ENCODE measurements around the gene LRP1B.

Gene LRP1B

DNA sequence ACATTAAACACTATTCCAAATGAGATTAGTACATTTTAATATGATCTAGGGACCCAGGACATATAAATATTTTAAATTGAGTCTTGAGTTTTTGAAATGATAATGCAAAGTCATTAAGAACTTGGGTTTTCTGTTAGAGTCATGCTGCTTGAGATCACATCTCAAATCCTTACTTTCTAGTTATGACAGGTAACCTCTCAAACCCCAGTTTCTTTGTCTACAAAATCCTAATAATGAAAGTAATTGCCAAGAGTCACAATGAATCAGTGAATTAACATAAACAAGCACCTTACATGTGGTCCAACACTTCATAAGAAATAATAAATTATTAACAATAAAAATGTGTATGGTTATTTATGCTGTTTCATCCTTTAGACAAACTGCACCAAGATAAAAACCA lies 607.6 kb downstream of the LRP1B start:
- no peak for DNase-seq
- in situ Hi-C loops (cut with HindIII; ENCODE audit: low pct_ligation_motif_present, low pct_unique_long_range_greater_than_20kb, low sequenced_read_pairs), result no loop called here

DNA sequence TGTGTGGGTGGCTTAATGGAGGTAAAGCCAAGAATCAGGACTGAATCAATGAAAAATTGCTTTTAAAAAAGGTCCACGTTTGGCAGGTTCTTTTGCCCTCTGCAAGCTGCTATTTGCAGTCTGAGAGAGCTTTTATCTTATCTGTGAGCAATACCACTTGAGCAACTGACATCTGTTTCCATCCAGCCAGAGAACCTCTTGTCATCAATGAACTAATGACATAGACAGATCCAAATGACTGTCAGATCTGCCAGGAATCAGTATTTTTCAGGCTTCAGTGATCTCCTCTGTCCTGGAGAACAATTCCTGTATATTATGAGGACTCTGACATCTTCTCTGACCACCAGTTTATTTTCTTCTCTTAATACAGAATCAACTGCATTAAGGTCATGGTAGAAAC lies 608.1 kb downstream of the LRP1B start:
- no peak for DNase-seq
- in situ Hi-C loops (cut with HindIII; ENCODE audit: low pct_ligation_motif_present, low pct_unique_long_range_greater_than_20kb, low sequenced_read_pairs), result no loop called here

DNA sequence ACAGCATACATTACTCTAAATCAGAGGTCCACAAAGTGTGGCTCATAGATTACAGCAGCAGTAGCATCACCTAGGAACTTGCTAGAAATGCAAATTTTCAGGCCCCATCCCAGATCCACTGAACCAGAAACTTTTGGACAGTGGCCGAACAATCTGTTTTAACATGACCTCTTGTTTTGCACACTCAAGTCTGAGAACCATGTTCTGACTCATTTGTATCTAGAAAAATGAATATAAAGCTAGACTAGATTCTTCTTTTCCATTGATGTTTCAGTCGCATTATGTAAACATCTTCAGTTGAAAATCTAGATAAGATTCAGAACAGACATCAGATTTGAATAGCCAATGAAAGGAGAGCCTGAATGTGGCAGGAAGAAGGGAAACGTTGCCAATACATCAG lies 608.8 kb downstream of the LRP1B start:
- no peak for DNase-seq
- in situ Hi-C loops (cut with HindIII; ENCODE audit: low pct_ligation_motif_present, low pct_unique_long_range_greater_than_20kb, low sequenced_read_pairs), result no loop called here

DNA sequence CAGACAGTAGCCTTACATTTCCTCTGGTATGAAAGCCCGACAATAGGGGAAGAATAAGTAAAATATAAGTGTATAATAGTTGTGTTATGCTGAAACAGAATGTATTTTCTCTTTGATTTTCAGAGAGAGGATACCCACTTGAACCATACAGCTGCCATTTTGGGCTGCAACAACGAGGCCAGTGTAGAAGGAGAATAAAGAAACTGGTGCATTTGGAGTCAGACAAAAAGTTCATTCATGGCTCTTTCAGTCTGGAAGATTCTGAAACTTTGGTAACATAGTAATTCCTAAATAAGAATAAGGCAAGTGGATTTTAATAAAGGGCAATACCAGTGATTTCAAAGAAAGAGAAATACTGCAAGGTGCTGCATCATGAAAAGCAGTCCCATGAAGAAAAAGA lies 610.9 kb downstream of the LRP1B start:
- in situ Hi-C loops (cut with HindIII; ENCODE audit: low pct_ligation_motif_present, low pct_unique_long_range_greater_than_20kb, low sequenced_read_pairs), result no loop called here
- no peak for DNase-seq

DNA sequence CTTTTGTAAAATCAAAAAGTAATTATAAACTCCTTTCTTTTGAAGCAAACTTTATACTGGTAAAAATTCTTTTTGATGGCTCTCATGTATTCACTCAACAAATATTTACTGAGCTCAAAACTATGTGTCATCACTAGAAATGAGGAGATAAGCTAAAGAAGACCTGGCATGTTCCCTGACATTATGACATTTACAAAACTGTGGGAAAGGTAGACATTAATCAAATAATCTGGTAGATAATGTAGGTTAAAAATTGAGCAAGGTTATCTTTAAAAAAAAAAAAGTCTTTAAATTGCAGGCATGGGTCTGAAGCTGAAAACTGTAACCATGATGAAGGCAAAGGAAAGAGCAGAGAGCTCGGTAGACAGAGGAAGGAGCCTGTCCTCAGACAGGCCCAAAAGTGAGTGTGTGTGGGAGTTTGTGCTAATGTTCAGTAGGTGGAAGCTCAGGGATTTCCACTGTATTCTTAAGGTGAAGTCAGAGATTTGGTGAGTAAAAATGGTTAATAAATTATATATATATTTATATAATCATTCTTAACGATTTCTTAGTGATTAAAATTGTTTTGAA lies 612.9 kb downstream of the LRP1B start:
- no peak for DNase-seq
- in situ Hi-C loops (cut with HindIII; ENCODE audit: low pct_ligation_motif_present, low pct_unique_long_range_greater_than_20kb, low sequenced_read_pairs), result no loop called here

DNA sequence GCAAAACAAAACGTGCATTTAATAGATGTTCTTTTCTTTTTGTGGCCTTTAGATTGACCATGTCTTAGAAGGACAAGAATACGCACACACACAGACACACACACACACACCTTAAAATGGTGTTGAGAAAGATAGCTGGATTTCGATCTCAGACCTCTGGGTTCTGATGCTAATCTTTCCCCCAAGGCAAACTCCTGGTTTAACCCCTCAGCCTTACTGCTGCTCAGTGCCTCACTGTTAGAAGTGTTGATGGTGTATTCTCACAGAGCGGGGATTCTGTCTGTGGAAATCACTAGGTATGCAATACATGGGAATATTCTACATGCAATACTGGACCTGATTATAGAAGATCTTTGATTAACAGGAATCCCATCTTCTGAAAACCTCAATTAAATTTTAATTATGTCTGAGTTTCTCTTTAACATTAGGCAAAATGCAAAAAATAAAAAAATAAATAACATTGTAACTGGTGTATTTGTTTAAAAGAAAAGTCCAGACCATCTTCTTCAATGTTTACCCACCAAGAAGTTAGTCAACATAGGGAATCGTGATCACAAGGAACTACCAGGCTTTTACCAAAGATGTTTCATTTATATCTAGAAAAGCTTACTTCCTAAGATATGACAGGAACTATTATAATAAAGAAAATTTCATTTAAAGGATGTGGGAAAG lies 613.5 kb downstream of the LRP1B start:
- no peak for DNase-seq

DNA sequence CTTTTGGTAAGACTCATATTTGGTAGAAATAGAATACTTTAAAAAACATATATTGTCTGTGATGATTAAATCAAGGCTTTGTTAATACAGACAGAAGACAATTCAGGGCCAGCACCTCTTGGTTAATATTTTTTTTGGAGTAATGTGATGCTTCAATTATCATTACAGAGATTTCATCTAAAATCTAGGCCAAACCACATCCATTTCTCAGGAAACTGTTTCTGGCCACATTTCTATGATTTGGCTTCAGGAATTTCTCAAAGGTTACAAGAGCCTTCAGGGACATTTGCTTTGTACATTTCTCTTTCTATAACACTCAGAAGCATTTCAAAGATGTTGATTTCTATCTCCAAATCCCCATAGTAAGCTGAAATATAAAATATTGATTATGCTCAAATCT lies 614.9 kb downstream of the LRP1B start:
- in situ Hi-C loops (cut with HindIII; ENCODE audit: low pct_ligation_motif_present, low pct_unique_long_range_greater_than_20kb, low sequenced_read_pairs), result no loop called here
- no peak for DNase-seq

More for the DNA sequence above, 613.5 kb downstream of the LRP1B start:
- in situ Hi-C loops (cut with HindIII; ENCODE audit: low pct_ligation_motif_present, low pct_unique_long_range_greater_than_20kb, low sequenced_read_pairs), result no loop called here

DNA sequence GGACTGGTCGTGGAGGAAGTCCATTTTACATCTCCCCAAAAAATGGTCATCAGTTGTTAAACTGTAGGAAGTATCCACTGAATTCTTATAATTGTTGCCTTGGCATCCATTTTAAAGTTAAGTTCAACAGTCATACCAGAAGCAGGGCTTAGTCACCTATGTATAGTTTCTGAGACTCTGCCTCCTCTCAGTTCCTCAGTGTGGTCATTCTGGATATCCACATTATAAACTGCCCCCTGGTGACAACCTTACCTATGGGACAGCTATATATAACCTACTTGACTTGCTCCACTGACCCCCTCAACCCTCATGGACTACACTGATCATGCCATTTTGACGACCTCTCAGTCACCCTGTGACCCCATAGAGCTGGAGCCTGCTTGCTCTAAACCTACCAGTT lies 617.0 kb downstream of the LRP1B start:
- in situ Hi-C loops (cut with HindIII; ENCODE audit: low pct_ligation_motif_present, low pct_unique_long_range_greater_than_20kb, low sequenced_read_pairs), result no loop called here
- no peak for DNase-seq

DNA sequence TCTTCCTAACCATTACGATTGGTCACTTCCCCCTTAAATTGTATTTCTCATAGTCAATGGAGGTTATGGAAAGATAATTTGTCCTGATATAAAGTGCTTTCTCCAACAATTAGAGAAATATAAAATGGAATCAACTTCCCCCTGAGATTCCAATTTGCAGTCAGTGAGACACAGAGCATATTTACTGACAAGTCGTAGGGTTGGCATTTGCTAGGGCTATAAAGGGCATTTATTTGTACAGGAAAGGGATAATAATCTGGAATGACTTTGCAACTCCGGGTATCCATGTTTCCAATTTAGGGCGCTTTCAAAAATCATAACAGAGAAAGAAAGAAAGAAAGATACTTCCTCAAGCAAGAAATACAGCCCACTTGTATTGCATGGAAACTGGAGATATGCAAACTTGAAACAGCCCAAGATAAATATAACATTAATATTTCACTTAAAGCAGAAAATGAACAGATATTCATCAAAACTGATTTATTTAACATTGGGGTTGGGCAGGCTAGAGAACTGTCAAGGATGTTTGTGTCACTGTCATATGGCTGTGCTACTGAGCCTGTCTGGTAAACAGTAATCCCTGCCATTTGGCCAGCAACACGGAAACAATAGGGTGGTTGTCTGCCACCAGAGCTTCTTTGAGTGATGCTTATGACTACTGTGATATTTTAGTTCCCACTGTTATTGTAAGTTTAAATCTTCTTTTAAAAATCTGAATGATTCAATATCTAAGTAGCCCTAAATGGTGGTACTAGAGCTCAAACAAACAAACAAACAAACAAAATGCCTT lies 621.8 kb downstream of the LRP1B start:
- no peak for DNase-seq
- in situ Hi-C loops (cut with HindIII; ENCODE audit: low pct_ligation_motif_present, low pct_unique_long_range_greater_than_20kb, low sequenced_read_pairs), result no loop called here

DNA sequence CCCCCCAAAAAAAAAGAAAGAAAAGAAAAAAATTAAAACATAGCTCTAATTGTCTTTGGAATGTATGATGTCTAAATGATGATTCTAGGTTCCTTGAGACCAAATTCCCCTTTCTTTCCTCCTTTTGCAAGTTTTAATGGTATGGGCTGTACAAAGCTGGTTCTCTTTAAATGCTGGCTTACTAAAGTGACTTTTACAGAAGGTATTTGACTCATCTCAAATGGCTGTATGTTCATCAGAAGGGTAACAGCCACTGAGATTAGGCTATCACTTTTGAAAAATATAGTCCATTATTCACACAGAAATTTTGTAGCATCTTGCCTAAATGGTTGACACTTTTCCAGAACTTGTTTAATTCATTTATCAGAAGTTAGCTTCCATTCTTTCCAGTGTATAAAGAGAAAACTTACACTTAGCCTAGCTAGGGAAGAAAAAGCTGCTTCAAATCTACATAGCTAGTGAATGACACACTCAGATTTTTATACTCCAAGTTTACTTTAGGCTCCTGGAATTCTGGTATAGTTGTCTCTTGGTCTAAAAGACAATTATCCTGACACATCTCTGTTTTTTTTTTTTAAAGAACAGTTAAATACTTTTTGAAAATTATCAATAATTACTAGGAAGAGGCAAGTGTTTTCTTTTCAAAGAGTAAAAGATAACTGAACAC lies 622.6 kb downstream of the LRP1B start:
- DNase-seq, result no peak

DNA sequence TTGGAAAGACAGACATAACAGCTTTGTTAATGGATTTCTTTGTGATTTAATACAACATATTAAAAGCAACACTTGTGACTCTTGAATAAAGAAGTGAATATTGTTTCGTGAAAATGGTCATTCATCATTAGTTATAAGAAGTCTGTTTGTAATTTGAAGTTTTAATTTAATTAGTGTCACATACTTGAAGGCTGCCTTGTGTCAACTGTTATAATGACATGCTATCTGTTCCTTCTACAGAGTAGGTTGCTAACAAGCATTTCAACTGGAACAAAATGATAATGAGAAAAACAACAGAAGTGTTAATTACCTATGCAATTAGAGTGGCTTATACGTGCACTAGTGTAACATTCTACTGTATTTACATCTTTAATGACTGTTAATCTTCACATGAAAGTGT lies 624.7 kb downstream of the LRP1B start:
- in situ Hi-C loops (cut with HindIII; ENCODE audit: low pct_ligation_motif_present, low pct_unique_long_range_greater_than_20kb, low sequenced_read_pairs), result no loop called here
- DNase-seq, result no peak

More for the DNA sequence above, 622.6 kb downstream of the LRP1B start:
- in situ Hi-C loops (cut with HindIII; ENCODE audit: low pct_ligation_motif_present, low pct_unique_long_range_greater_than_20kb, low sequenced_read_pairs), result no loop called here

DNA sequence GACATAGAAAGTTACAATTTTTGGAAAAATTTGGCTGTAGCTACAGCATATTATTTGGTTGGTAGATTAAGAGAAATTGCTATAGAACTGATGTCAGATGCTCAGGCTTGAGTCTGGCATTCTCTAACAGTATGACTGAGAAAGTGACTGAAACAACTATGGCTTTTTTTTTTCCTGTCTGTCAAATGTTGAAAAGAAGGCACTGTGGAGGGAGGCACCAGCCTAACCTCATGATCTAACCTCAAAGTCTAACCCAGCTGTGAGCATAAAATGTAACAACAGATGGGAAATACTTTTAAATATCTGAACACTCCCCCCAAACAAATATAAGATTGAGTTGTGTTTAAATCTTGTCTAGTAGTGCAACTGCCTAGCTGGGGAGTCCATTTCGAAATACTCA lies 629.1 kb downstream of the LRP1B start:
- in situ Hi-C loops (cut with HindIII; ENCODE audit: low pct_ligation_motif_present, low pct_unique_long_range_greater_than_20kb, low sequenced_read_pairs), result no loop called here

DNA sequence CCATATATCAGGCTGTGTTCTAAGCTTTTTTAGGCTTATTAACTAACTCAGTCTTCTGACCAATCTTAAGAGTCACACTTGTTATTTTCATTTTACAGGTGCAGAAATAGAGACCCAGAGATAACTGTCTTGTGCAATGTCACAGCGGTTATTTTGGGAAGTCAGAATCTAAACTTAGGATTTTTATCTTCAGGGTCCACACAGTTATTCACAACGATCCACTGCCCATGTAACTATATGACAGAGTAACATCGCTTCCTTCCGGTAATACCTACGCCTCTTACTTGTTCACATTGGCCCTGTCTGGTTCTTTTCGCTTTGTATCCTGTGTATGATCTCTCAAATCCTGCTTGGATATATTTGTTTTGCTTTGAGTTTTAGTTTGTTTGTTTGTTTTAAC lies 631.7 kb downstream of the LRP1B start:
- in situ Hi-C loops (cut with HindIII; ENCODE audit: low pct_ligation_motif_present, low pct_unique_long_range_greater_than_20kb, low sequenced_read_pairs), result no loop called here
- DNase-seq, result no peak

More for the DNA sequence above, 629.1 kb downstream of the LRP1B start:
- DNase-seq, result no peak

DNA sequence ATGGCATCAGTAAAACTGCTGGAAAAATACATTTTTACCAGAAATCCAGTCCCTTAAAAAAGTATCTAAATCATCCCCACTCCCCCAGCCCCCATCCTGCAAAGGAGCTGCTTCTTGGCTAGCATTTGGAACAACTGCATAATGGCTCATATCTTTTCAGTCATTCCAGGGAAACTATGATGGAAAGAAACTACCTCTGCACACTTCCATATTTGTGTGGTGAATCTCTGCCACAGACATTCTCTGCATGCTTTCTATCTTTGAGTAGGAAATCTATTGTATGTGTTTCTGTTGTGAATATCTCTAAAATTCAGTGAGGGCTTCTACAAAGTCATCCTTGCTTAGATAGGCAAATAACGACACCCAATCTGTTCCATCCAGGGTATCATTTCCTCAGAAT lies 632.3 kb downstream of the LRP1B start:
- in situ Hi-C loops (cut with HindIII; ENCODE audit: low pct_ligation_motif_present, low pct_unique_long_range_greater_than_20kb, low sequenced_read_pairs), result no loop called here

DNA sequence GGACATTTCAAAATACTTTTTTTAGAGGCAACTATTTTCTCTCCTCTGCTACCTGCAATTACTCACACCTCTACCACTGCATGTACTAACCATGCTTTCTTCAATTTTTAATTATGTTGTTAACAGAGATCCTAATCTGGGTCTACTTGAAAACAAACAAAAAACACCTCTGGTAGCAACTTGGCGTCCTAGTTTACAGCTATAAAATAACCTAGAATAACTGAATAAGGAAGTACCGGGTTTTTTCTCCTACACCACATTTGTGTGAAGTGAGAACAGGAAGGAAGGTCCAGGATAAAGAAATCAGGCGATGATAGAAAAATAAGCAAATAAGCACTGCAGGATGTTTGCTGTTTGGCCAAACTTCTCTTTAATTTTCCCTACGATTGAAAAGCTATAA lies 633.5 kb downstream of the LRP1B start:
- DNase-seq, result no peak
- in situ Hi-C loops (cut with HindIII; ENCODE audit: low pct_ligation_motif_present, low pct_unique_long_range_greater_than_20kb, low sequenced_read_pairs), result no loop called here

More for the DNA sequence above, 632.3 kb downstream of the LRP1B start:
- no peak for DNase-seq

DNA sequence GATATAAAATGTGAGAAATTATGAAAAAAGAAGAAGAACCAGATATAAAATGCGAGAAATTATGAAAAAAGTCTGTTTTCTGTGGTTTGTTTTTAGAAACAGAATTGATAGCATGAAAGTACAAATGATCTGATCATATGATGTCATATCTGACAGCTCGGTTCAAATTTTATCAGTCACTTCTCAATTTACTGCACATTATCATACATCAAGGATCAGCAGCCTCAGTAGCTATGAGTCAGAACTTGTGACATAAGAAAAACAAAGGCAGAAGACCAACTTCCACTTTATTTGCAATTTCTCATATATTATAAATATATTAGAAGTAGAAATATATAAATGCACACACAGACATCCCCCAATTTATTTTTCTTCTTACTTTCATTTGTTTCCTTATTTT lies 634.0 kb downstream of the LRP1B start:
- in situ Hi-C loops (cut with HindIII; ENCODE audit: low pct_ligation_motif_present, low pct_unique_long_range_greater_than_20kb, low sequenced_read_pairs), result no loop called here
- no peak for DNase-seq

DNA sequence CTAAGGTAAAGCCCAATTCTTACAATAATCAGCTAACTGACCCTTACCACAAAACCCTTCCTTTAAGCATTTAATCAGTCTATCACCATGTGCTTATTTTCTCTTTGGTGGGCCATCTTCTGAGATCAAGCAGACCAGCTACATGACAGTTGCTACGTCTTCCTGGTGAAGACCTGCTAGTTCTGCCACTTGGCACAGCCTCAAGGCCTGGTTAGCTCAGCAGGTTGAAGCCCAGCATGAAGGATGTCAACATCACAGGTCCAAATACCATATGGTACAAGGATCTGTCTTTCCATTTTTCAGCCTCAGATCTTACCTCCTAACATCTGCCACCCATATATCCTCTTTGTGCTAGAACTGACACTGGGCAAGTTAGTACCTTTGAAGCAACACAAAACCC lies 636.9 kb downstream of the LRP1B start:
- in situ Hi-C loops (cut with HindIII; ENCODE audit: low pct_ligation_motif_present, low pct_unique_long_range_greater_than_20kb, low sequenced_read_pairs), result no loop called here

DNA sequence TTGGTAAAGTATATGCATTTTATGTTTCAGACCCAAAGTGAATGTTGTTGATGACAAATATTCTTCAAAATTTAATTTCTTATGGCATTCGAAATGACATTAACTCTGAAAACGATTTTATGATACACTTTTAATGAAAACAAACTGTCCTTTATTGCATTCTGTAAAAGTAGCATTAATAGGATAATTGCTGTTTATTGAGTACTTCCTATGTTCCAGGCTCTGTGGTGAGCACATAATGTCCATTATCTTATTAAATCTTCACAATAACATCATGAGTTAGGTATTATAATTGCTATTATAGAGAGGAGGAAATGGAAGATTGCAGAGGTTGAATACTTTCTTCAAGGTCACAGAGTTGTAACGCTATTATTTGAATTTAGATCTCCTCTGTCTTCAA lies 638.0 kb downstream of the LRP1B start:
- in situ Hi-C loops (cut with HindIII; ENCODE audit: low pct_ligation_motif_present, low pct_unique_long_range_greater_than_20kb, low sequenced_read_pairs), result no loop called here
- no peak for DNase-seq

More for the DNA sequence above, 636.9 kb downstream of the LRP1B start:
- no peak for DNase-seq

DNA sequence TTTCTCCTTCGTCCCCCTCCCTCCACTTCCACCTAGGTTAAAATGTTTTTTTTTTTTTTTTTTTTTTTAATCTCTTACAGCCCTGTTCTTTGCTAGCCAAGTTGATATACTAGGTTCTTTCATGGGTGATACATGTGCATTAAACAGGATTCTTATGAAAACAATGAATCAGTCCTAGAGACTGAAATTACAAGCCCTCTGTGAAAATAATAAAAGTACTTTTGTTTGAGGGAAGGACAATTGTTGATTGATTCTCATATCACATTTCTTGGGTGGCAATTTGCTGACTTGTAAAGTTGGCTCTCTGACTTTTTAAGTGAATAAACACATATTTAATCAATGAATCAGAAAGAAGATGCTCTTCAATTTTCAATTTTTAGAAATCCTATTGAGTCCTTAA lies 639.9 kb downstream of the LRP1B start:
- in situ Hi-C loops (cut with HindIII; ENCODE audit: low pct_ligation_motif_present, low pct_unique_long_range_greater_than_20kb, low sequenced_read_pairs), result no loop called here
- no peak for DNase-seq

Data from ACHN (cell line).